Measurements from ENCODE around the gene SIN3B.

Gene SIN3B

GRCh38 chr19:16829010-16829821 lies at the start of gene SIN3B:
TSS of gene SIN3B (plus strand) at chr19:16829398. CDS start at chr19:16829421, 23 bp downstream.
- DNase-seq (ENCODE audit: low spot score), result no peak
- Histone ChIP-seq H3K27me3 (ENCODE audit: insufficient read depth, poor library complexity, severe bottlenecking) (no peaks in the 10 kb centered on the region), H3K4me1 (ENCODE audit: insufficient read depth, poor library complexity, severe bottlenecking) (peaks cover 18% of the 10 kb centered on the region), H3K27ac (ENCODE audit: poor library complexity, severe bottlenecking) (peak within 1 kb of the TSS; percentile 39), H3K9me3 (ENCODE audit: severe bottlenecking) (no peaks in the 10 kb centered on the region), H3K36me3 (ENCODE audit: low read depth) (peaks cover 40% of the 10 kb centered on the region), H3K4me3 (ENCODE audit: severe bottlenecking) (peak within 1 kb of the TSS; percentile 96)
- peak; percentile 53 for ATAC-seq (ENCODE audit: low read depth)
- TF ChIP-seq CTCF (IDR thresholded peaks at IDR 0.05; ENCODE audit: poor library complexity, severe bottlenecking), result no peak

GRCh38 chr19:16779539-16780163 lies 49.5 kb upstream of the SIN3B start:
- no peak for TF ChIP-seq CTCF (IDR thresholded peaks at IDR 0.05; ENCODE audit: poor library complexity, severe bottlenecking)
- DNase-seq (ENCODE audit: low spot score) (no peak), ATAC-seq (ENCODE audit: low read depth) (no peak)

GRCh38 chr19:16782719-16783118 lies 46.5 kb upstream of the SIN3B start:
- Histone ChIP-seq H3K36me3 (ENCODE audit: low read depth) (no peaks in the 10 kb centered on the region), H3K27me3 (ENCODE audit: insufficient read depth, poor library complexity, severe bottlenecking) (no peaks in the 10 kb centered on the region), H3K9me3 (ENCODE audit: severe bottlenecking) (no peaks in the 10 kb centered on the region), H3K27ac (ENCODE audit: poor library complexity, severe bottlenecking) (no peak overlapping the region), H3K4me3 (ENCODE audit: severe bottlenecking) (no peak overlapping the region), H3K4me1 (ENCODE audit: insufficient read depth, poor library complexity, severe bottlenecking) (no peaks in the 10 kb centered on the region)
- TF ChIP-seq CTCF (IDR thresholded peaks at IDR 0.05; ENCODE audit: poor library complexity, severe bottlenecking), result no peak
- DNase-seq (ENCODE audit: low spot score), result no peak
- no peak for ATAC-seq (ENCODE audit: low read depth)

More at GRCh38 chr19:16779539-16780163, 49.5 kb upstream of the SIN3B start:
- no peak overlapping the region for H3K27ac ChIP-seq (ENCODE audit: poor library complexity, severe bottlenecking)
- H3K9me3 ChIP-seq (ENCODE audit: severe bottlenecking), result no peaks in the 10 kb centered on the region
- no peaks in the 10 kb centered on the region for H3K36me3 ChIP-seq (ENCODE audit: low read depth)
- H3K27me3 ChIP-seq (ENCODE audit: insufficient read depth, poor library complexity, severe bottlenecking), result no peaks in the 10 kb centered on the region
- no peak overlapping the region for H3K4me3 ChIP-seq (ENCODE audit: severe bottlenecking)
- no peaks in the 10 kb centered on the region for H3K4me1 ChIP-seq (ENCODE audit: insufficient read depth, poor library complexity, severe bottlenecking)

- no peak for DNase-seq (ENCODE audit: low spot score)
- Histone ChIP-seq H3K9me3 (ENCODE audit: severe bottlenecking) (peaks cover 6% of the 10 kb centered on the region), H3K27me3 (ENCODE audit: insufficient read depth, poor library complexity, severe bottlenecking) (no peaks in the 10 kb centered on the region), H3K27ac (ENCODE audit: poor library complexity, severe bottlenecking) (no peak overlapping the region), H3K36me3 (ENCODE audit: low read depth) (no peaks in the 10 kb centered on the region), H3K4me1 (ENCODE audit: insufficient read depth, poor library complexity, severe bottlenecking) (no peaks in the 10 kb centered on the region), H3K4me3 (ENCODE audit: severe bottlenecking) (no peak overlapping the region)
- no peak for ATAC-seq (ENCODE audit: low read depth)
- TF ChIP-seq CTCF (IDR thresholded peaks at IDR 0.05; ENCODE audit: poor library complexity, severe bottlenecking), result no peak
Observed at GRCh38 chr19:16788479-16788878, 40.7 kb upstream of the SIN3B start.

GRCh38 chr19:16789238-16789637 lies 40.0 kb upstream of the SIN3B start:
- DNase-seq (ENCODE audit: low spot score), result no peak
- Histone ChIP-seq H3K27me3 (ENCODE audit: insufficient read depth, poor library complexity, severe bottlenecking) (no peaks in the 10 kb centered on the region), H3K36me3 (ENCODE audit: low read depth) (no peaks in the 10 kb centered on the region), H3K4me1 (ENCODE audit: insufficient read depth, poor library complexity, severe bottlenecking) (no peaks in the 10 kb centered on the region), H3K4me3 (ENCODE audit: severe bottlenecking) (no peak overlapping the region), H3K27ac (ENCODE audit: poor library complexity, severe bottlenecking) (no peak overlapping the region), H3K9me3 (ENCODE audit: severe bottlenecking) (peaks cover 6% of the 10 kb centered on the region)
- no peak for ATAC-seq (ENCODE audit: low read depth)
- no peak for TF ChIP-seq CTCF (IDR thresholded peaks at IDR 0.05; ENCODE audit: poor library complexity, severe bottlenecking)

Data from RWPE2 (cell line).